ENCODE data around the gene LRP10.

The LRP10 gene

GRCh38 chr14:22875003-22875747, 3.6 kb downstream of the LRP10 start:
- H3K9me3 ChIP-seq (ENCODE audit: control insufficient read depth, insufficient read depth, low read length): no peaks in the 10 kb centered on the region
- H3K36me3 ChIP-seq (ENCODE audit: control insufficient read depth, insufficient read depth, low read length): peaks cover 11% of the 10 kb centered on the region
- H3K9ac ChIP-seq (ENCODE audit: low read depth, low read length): no peak overlapping the region
- no peaks in the 10 kb centered on the region for H3K27me3 ChIP-seq (ENCODE audit: control insufficient read depth, insufficient read depth, low read length)
- peaks cover 9% of the 10 kb centered on the region for H3K4me1 ChIP-seq (ENCODE audit: control insufficient read depth, insufficient read depth, low read length)
- H3K4me3 ChIP-seq (ENCODE audit: low read depth, low read length): no peak overlapping the region

- Histone ChIP-seq H3K27me3 (ENCODE audit: control insufficient read depth, insufficient read depth, low read length) (no peaks in the 10 kb centered on the region), H3K9me3 (ENCODE audit: control insufficient read depth, insufficient read depth, low read length) (no peaks in the 10 kb centered on the region), H3K36me3 (ENCODE audit: control insufficient read depth, insufficient read depth, low read length) (peaks cover 11% of the 10 kb centered on the region), H3K4me1 (ENCODE audit: control insufficient read depth, insufficient read depth, low read length) (peaks cover 4% of the 10 kb centered on the region), H3K4me3 (ENCODE audit: low read depth, low read length) (no peak overlapping the region), H3K9ac (ENCODE audit: low read depth, low read length) (no peak overlapping the region)
These were observed 4.3 kb downstream of the LRP10 start for GRCh38 chr14:22875748-22876319.

- peaks cover 5% of the 10 kb centered on the region for H3K4me1 ChIP-seq (ENCODE audit: control insufficient read depth, insufficient read depth, low read length)
- peaks cover 11% of the 10 kb centered on the region for H3K36me3 ChIP-seq (ENCODE audit: control insufficient read depth, insufficient read depth, low read length)
- no peaks in the 10 kb centered on the region for H3K9me3 ChIP-seq (ENCODE audit: control insufficient read depth, insufficient read depth, low read length)
- H3K4me3 ChIP-seq (ENCODE audit: low read depth, low read length): no peak overlapping the region
- H3K27me3 ChIP-seq (ENCODE audit: control insufficient read depth, insufficient read depth, low read length): peaks cover 7% of the 10 kb centered on the region
- no peak overlapping the region for H3K9ac ChIP-seq (ENCODE audit: low read depth, low read length)
These were observed 5.5 kb downstream of the LRP10 start for GRCh38 chr14:22877000-22877501.

- Histone ChIP-seq H3K9me3 (ENCODE audit: control insufficient read depth, insufficient read depth, low read length) (no peaks in the 10 kb centered on the region), H3K36me3 (ENCODE audit: control insufficient read depth, insufficient read depth, low read length) (peaks cover 11% of the 10 kb centered on the region), H3K4me1 (ENCODE audit: control insufficient read depth, insufficient read depth, low read length) (peaks cover 12% of the 10 kb centered on the region), H3K9ac (ENCODE audit: low read depth, low read length) (no peak overlapping the region), H3K4me3 (ENCODE audit: low read depth, low read length) (no peak overlapping the region), H3K27me3 (ENCODE audit: control insufficient read depth, insufficient read depth, low read length) (peaks cover 10% of the 10 kb centered on the region)
These were observed 7.0 kb downstream of the LRP10 start for GRCh38 chr14:22878271-22879246.

GRCh38 chr14:22882064-22882463, 10.5 kb downstream of the LRP10 start:
- peaks cover 18% of the 10 kb centered on the region for H3K4me1 ChIP-seq (ENCODE audit: control insufficient read depth, insufficient read depth, low read length)
- no peaks in the 10 kb centered on the region for H3K9me3 ChIP-seq (ENCODE audit: control insufficient read depth, insufficient read depth, low read length)
- H3K27me3 ChIP-seq (ENCODE audit: control insufficient read depth, insufficient read depth, low read length): peaks cover 35% of the 10 kb centered on the region
- H3K4me3 ChIP-seq (ENCODE audit: low read depth, low read length): no peak overlapping the region
- H3K9ac ChIP-seq (ENCODE audit: low read depth, low read length): no peak overlapping the region
- H3K36me3 ChIP-seq (ENCODE audit: control insufficient read depth, insufficient read depth, low read length): peaks cover 3% of the 10 kb centered on the region

- H3K27me3 ChIP-seq (ENCODE audit: control insufficient read depth, insufficient read depth, low read length): peaks cover 35% of the 10 kb centered on the region
- H3K4me3 ChIP-seq (ENCODE audit: low read depth, low read length): peak overlapping the region; percentile 58
- no peak overlapping the region for H3K9ac ChIP-seq (ENCODE audit: low read depth, low read length)
- H3K9me3 ChIP-seq (ENCODE audit: control insufficient read depth, insufficient read depth, low read length): no peaks in the 10 kb centered on the region
- H3K4me1 ChIP-seq (ENCODE audit: control insufficient read depth, insufficient read depth, low read length): peaks cover 18% of the 10 kb centered on the region
- H3K36me3 ChIP-seq (ENCODE audit: control insufficient read depth, insufficient read depth, low read length): no peaks in the 10 kb centered on the region
These were observed 11.1 kb downstream of the LRP10 start for GRCh38 chr14:22882529-22883172.

GRCh38 chr14:22883173-22883976, 11.8 kb downstream of the LRP10 start, which contains the start of gene REM2:
REM2 (plus strand) TSS chr14:22883222; CDS start chr14:22883288, 66 bp downstream.
- Histone ChIP-seq H3K36me3 (ENCODE audit: control insufficient read depth, insufficient read depth, low read length) (no peaks in the 10 kb centered on the region), H3K4me1 (ENCODE audit: control insufficient read depth, insufficient read depth, low read length) (peaks cover 18% of the 10 kb centered on the region), H3K27me3 (ENCODE audit: control insufficient read depth, insufficient read depth, low read length) (peaks cover 35% of the 10 kb centered on the region), H3K9me3 (ENCODE audit: control insufficient read depth, insufficient read depth, low read length) (no peaks in the 10 kb centered on the region), H3K4me3 (ENCODE audit: low read depth, low read length) (peak within 1 kb of the TSS; percentile 58), H3K9ac (ENCODE audit: low read depth, low read length) (peak within 1 kb of the TSS; percentile 54)

- Histone ChIP-seq H3K4me1 (ENCODE audit: control insufficient read depth, insufficient read depth, low read length) (peaks cover 18% of the 10 kb centered on the region), H3K27me3 (ENCODE audit: control insufficient read depth, insufficient read depth, low read length) (peaks cover 35% of the 10 kb centered on the region), H3K36me3 (ENCODE audit: control insufficient read depth, insufficient read depth, low read length) (no peaks in the 10 kb centered on the region), H3K9ac (ENCODE audit: low read depth, low read length) (no peak overlapping the region), H3K4me3 (ENCODE audit: low read depth, low read length) (peak overlapping the region; percentile 5), H3K9me3 (ENCODE audit: control insufficient read depth, insufficient read depth, low read length) (no peaks in the 10 kb centered on the region)
These were observed 12.7 kb downstream of the LRP10 start for GRCh38 chr14:22884076-22884737.

- peaks cover 35% of the 10 kb centered on the region for H3K27me3 ChIP-seq (ENCODE audit: control insufficient read depth, insufficient read depth, low read length)
- no peaks in the 10 kb centered on the region for H3K9me3 ChIP-seq (ENCODE audit: control insufficient read depth, insufficient read depth, low read length)
- no peak overlapping the region for H3K9ac ChIP-seq (ENCODE audit: low read depth, low read length)
- peak overlapping the region; percentile 5 for H3K4me3 ChIP-seq (ENCODE audit: low read depth, low read length)
- H3K4me1 ChIP-seq (ENCODE audit: control insufficient read depth, insufficient read depth, low read length): peaks cover 18% of the 10 kb centered on the region
- no peaks in the 10 kb centered on the region for H3K36me3 ChIP-seq (ENCODE audit: control insufficient read depth, insufficient read depth, low read length)
These were observed 13.4 kb downstream of the LRP10 start for GRCh38 chr14:22884738-22885523.

GRCh38 chr14:22885975-22886374, 14.4 kb downstream of the LRP10 start:
- peaks cover 35% of the 10 kb centered on the region for H3K27me3 ChIP-seq (ENCODE audit: control insufficient read depth, insufficient read depth, low read length)
- H3K36me3 ChIP-seq (ENCODE audit: control insufficient read depth, insufficient read depth, low read length): no peaks in the 10 kb centered on the region
- H3K4me3 ChIP-seq (ENCODE audit: low read depth, low read length): peak overlapping the region; percentile 57
- H3K9me3 ChIP-seq (ENCODE audit: control insufficient read depth, insufficient read depth, low read length): no peaks in the 10 kb centered on the region
- H3K4me1 ChIP-seq (ENCODE audit: control insufficient read depth, insufficient read depth, low read length): peaks cover 18% of the 10 kb centered on the region
- H3K9ac ChIP-seq (ENCODE audit: low read depth, low read length): no peak overlapping the region

Measured in iPS-15b (cell line).